Measurements from ENCODE around the gene SPIRE1.
"Not testable (repeated sequence)": the region's sequence is repeated elsewhere in the genome, so short reads cannot be mapped to it uniquely, and the experiment has no call there.

SPIRE1 gene

GRCh38 chr18:12645751-12646203 is 12.1 kb downstream of the SPIRE1 start:
- H3K4me3 ChIP-seq (ENCODE audit: low read length in 2 of 2): peak overlapping the region; percentile 16 to 26

GRCh38 chr18:12645254-12645653 is 12.7 kb downstream of the SPIRE1 start:
- H3K27ac ChIP-seq (ENCODE audit: low read length): no peak overlapping the region
- H3K27me3 ChIP-seq (ENCODE audit: control insufficient read depth in 1 of 2, insufficient read depth in 2 of 2, low read length in 2 of 2): no peaks in the 10 kb centered on the region
- no peaks in the 10 kb centered on the region for H3K36me3 ChIP-seq (ENCODE audit: control insufficient read depth in 2 of 2, insufficient read depth in 2 of 2, low read length in 2 of 2)
- H3K4me3 ChIP-seq (ENCODE audit: low read length in 2 of 2): peak overlapping the region; percentile 16 to 26
- peaks cover 14% of the 10 kb centered on the region for H3K4me1 ChIP-seq (ENCODE audit: control insufficient read depth, insufficient read depth, low read length)
- no peak overlapping the region for H3K9ac ChIP-seq (ENCODE audit: low read length in 2 of 2)
- no peaks in the 10 kb centered on the region for H3K9me3 ChIP-seq (ENCODE audit: control insufficient read depth in 2 of 2, low read length in 2 of 2)

More at GRCh38 chr18:12645751-12646203, 12.1 kb downstream of the SPIRE1 start:
- peaks cover 14% of the 10 kb centered on the region for H3K4me1 ChIP-seq (ENCODE audit: control insufficient read depth, insufficient read depth, low read length)
- H3K27ac ChIP-seq (ENCODE audit: low read length): no peak overlapping the region
- H3K27me3 ChIP-seq (ENCODE audit: control insufficient read depth in 1 of 2, insufficient read depth in 2 of 2, low read length in 2 of 2): no peaks in the 10 kb centered on the region
- no peaks in the 10 kb centered on the region for H3K9me3 ChIP-seq (ENCODE audit: control insufficient read depth in 2 of 2, low read length in 2 of 2)
- no peaks in the 10 kb centered on the region for H3K36me3 ChIP-seq (ENCODE audit: control insufficient read depth in 2 of 2, insufficient read depth in 2 of 2, low read length in 2 of 2)
- no peak overlapping the region for H3K9ac ChIP-seq (ENCODE audit: low read length in 2 of 2)

- H3K27ac ChIP-seq (ENCODE audit: low read length); H3K9me3 ChIP-seq (ENCODE audit: control insufficient read depth in 2 of 2, low read length in 2 of 2); H3K36me3 ChIP-seq (ENCODE audit: control insufficient read depth in 2 of 2, insufficient read depth in 2 of 2, low read length in 2 of 2); H3K4me3 ChIP-seq (ENCODE audit: low read length in 2 of 2); H3K9ac ChIP-seq (ENCODE audit: low read length in 2 of 2); H3K27me3 ChIP-seq (ENCODE audit: control insufficient read depth in 1 of 2, insufficient read depth in 2 of 2, low read length in 2 of 2): not testable (repeated sequence)
- H3K4me1 ChIP-seq (ENCODE audit: control insufficient read depth, insufficient read depth, low read length): peaks cover 14% of the 10 kb centered on the region
Observed at GRCh38 chr18:12643756-12644155, 14.2 kb downstream of the SPIRE1 start.

- no peaks in the 10 kb centered on the region for H3K27me3 ChIP-seq (ENCODE audit: control insufficient read depth in 1 of 2, insufficient read depth in 2 of 2, low read length in 2 of 2)
- no peak overlapping the region for H3K9ac ChIP-seq (ENCODE audit: low read length in 2 of 2)
- H3K4me3 ChIP-seq (ENCODE audit: low read length in 2 of 2): no peak overlapping the region
- H3K4me1 ChIP-seq (ENCODE audit: control insufficient read depth, insufficient read depth, low read length): peaks cover 12% of the 10 kb centered on the region
- no peaks in the 10 kb centered on the region for H3K9me3 ChIP-seq (ENCODE audit: control insufficient read depth in 2 of 2, low read length in 2 of 2)
- H3K36me3 ChIP-seq (ENCODE audit: control insufficient read depth in 2 of 2, insufficient read depth in 2 of 2, low read length in 2 of 2): no peaks in the 10 kb centered on the region
- no peak overlapping the region for H3K27ac ChIP-seq (ENCODE audit: low read length)
Observed at GRCh38 chr18:12640881-12641200, 17.1 kb downstream of the SPIRE1 start.

GRCh38 chr18:12639990-12640880 is 17.7 kb downstream of the SPIRE1 start:
- no peak overlapping the region for H3K27ac ChIP-seq (ENCODE audit: low read length)
- peak overlapping the region in 1 of 2 donors; percentile 4 for H3K4me3 ChIP-seq (ENCODE audit: low read length in 2 of 2)
- H3K27me3 ChIP-seq (ENCODE audit: control insufficient read depth in 1 of 2, insufficient read depth in 2 of 2, low read length in 2 of 2): no peaks in the 10 kb centered on the region
- no peaks in the 10 kb centered on the region for H3K9me3 ChIP-seq (ENCODE audit: control insufficient read depth in 2 of 2, low read length in 2 of 2)
- no peak overlapping the region for H3K9ac ChIP-seq (ENCODE audit: low read length in 2 of 2)
- no peaks in the 10 kb centered on the region for H3K36me3 ChIP-seq (ENCODE audit: control insufficient read depth in 2 of 2, insufficient read depth in 2 of 2, low read length in 2 of 2)
- peaks cover 6% of the 10 kb centered on the region for H3K4me1 ChIP-seq (ENCODE audit: control insufficient read depth, insufficient read depth, low read length)

GRCh38 chr18:12638644-12639124 is 19.2 kb downstream of the SPIRE1 start:
- no peak overlapping the region for H3K4me3 ChIP-seq (ENCODE audit: low read length in 2 of 2)

GRCh38 chr18:12637901-12638643 is 19.8 kb downstream of the SPIRE1 start:
- H3K9me3 ChIP-seq (ENCODE audit: control insufficient read depth in 2 of 2, low read length in 2 of 2): no peaks in the 10 kb centered on the region
- H3K9ac ChIP-seq (ENCODE audit: low read length in 2 of 2): no peak overlapping the region

More at GRCh38 chr18:12638644-12639124, 19.2 kb downstream of the SPIRE1 start:
- H3K9ac ChIP-seq (ENCODE audit: low read length in 2 of 2): no peak overlapping the region
- H3K27ac ChIP-seq (ENCODE audit: low read length): no peak overlapping the region
- H3K27me3 ChIP-seq (ENCODE audit: control insufficient read depth in 1 of 2, insufficient read depth in 2 of 2, low read length in 2 of 2): no peaks in the 10 kb centered on the region
- peaks cover 5% of the 10 kb centered on the region for H3K4me1 ChIP-seq (ENCODE audit: control insufficient read depth, insufficient read depth, low read length)
- no peaks in the 10 kb centered on the region for H3K9me3 ChIP-seq (ENCODE audit: control insufficient read depth in 2 of 2, low read length in 2 of 2)
- H3K36me3 ChIP-seq (ENCODE audit: control insufficient read depth in 2 of 2, insufficient read depth in 2 of 2, low read length in 2 of 2): no peaks in the 10 kb centered on the region

GRCh38 chr18:12637393-12637792 is 20.5 kb downstream of the SPIRE1 start:
- Histone ChIP-seq H3K4me3 (ENCODE audit: low read length in 2 of 2) (no peak overlapping the region), H3K36me3 (ENCODE audit: control insufficient read depth in 2 of 2, insufficient read depth in 2 of 2, low read length in 2 of 2) (no peaks in the 10 kb centered on the region), H3K9me3 (ENCODE audit: control insufficient read depth in 2 of 2, low read length in 2 of 2) (no peaks in the 10 kb centered on the region), H3K27ac (ENCODE audit: low read length) (no peak overlapping the region), H3K9ac (ENCODE audit: low read length in 2 of 2) (no peak overlapping the region), H3K4me1 (ENCODE audit: control insufficient read depth, insufficient read depth, low read length) (no peaks in the 10 kb centered on the region), H3K27me3 (ENCODE audit: control insufficient read depth in 1 of 2, insufficient read depth in 2 of 2, low read length in 2 of 2) (no peaks in the 10 kb centered on the region)

More at GRCh38 chr18:12637901-12638643, 19.8 kb downstream of the SPIRE1 start:
- no peaks in the 10 kb centered on the region for H3K36me3 ChIP-seq (ENCODE audit: control insufficient read depth in 2 of 2, insufficient read depth in 2 of 2, low read length in 2 of 2)
- no peak overlapping the region for H3K27ac ChIP-seq (ENCODE audit: low read length)
- H3K27me3 ChIP-seq (ENCODE audit: control insufficient read depth in 1 of 2, insufficient read depth in 2 of 2, low read length in 2 of 2): no peaks in the 10 kb centered on the region
- peaks cover under 1% of the 10 kb centered on the region for H3K4me1 ChIP-seq (ENCODE audit: control insufficient read depth, insufficient read depth, low read length)
- no peak overlapping the region for H3K4me3 ChIP-seq (ENCODE audit: low read length in 2 of 2)

GRCh38 chr18:12631831-12632477 is 26.0 kb downstream of the SPIRE1 start:
- H3K4me1 ChIP-seq (ENCODE audit: control insufficient read depth, insufficient read depth, low read length): no peaks in the 10 kb centered on the region
- H3K9me3 ChIP-seq (ENCODE audit: control insufficient read depth in 2 of 2, low read length in 2 of 2): no peaks in the 10 kb centered on the region
- H3K27ac ChIP-seq (ENCODE audit: low read length): no peak overlapping the region
- H3K27me3 ChIP-seq (ENCODE audit: control insufficient read depth in 1 of 2, insufficient read depth in 2 of 2, low read length in 2 of 2): no peaks in the 10 kb centered on the region
- H3K36me3 ChIP-seq (ENCODE audit: control insufficient read depth in 2 of 2, insufficient read depth in 2 of 2, low read length in 2 of 2): peaks cover 0 to 2% of the 10 kb centered on the region in 2 donors
- no peak overlapping the region for H3K9ac ChIP-seq (ENCODE audit: low read length in 2 of 2)
- H3K4me3 ChIP-seq (ENCODE audit: low read length in 2 of 2): no peak overlapping the region

- Histone ChIP-seq H3K4me3 (ENCODE audit: low read length in 2 of 2) (no peak overlapping the region), H3K36me3 (ENCODE audit: control insufficient read depth in 2 of 2, insufficient read depth in 2 of 2, low read length in 2 of 2) (peaks cover 0 to 2% of the 10 kb centered on the region in 2 donors), H3K9ac (ENCODE audit: low read length in 2 of 2) (no peak overlapping the region), H3K9me3 (ENCODE audit: control insufficient read depth in 2 of 2, low read length in 2 of 2) (no peaks in the 10 kb centered on the region), H3K27me3 (ENCODE audit: control insufficient read depth in 1 of 2, insufficient read depth in 2 of 2, low read length in 2 of 2) (no peaks in the 10 kb centered on the region), H3K27ac (ENCODE audit: low read length) (no peak overlapping the region), H3K4me1 (ENCODE audit: control insufficient read depth, insufficient read depth, low read length) (no peaks in the 10 kb centered on the region)
Observed at GRCh38 chr18:12630136-12630535, 27.8 kb downstream of the SPIRE1 start.

Data from stomach smooth muscle (tissue), 2 donors.